Measurements from ENCODE around the gene SFXN3.

Gene SFXN3

DNA sequence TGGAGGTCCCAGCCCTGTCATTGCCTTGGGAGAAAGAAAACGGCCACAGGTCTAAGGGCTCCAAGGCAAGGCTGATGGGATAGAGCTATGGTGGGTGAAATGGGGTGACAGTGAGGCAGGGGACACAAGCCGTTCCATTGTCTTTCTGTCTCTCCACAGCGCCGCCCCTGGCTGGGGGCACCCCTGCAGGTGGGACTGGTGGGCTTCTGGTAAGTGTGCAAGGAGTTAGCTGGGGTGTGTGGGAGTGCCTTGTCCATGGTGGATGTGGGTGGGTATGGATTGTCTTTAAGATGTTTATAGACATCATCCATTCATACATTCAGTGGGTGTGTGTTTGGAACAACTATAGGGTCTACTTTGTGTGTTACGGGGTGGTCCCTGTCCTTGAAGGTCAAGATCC, 7.5 kb downstream of the SFXN3 start:
- no peak for DNase-seq

DNA sequence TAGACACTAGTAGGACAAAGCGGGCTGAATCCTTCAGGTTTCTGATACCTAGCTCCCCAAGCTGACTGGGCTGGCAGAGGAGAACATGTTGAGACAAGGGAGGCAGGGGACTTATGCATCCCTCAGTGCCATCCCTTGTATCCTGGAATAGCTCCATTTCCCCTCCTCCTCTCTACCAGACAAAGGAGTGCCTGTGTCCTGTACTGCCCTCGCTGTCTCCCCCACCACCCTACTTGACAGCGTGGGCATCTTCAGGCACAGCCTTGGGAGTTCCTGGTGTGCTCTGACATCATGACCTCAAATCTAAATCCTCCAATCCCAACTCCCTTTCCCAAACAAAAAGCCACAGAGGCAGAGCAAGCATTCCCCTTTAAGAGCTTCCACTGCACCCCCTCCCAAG, 9.0 kb downstream of the SFXN3 start:
- DNase-seq, result no peak

- DNase-seq, result no peak
These were observed 9.8 kb downstream of the SFXN3 start for GRCh38 chr10:101040851-101041250.

DNA sequence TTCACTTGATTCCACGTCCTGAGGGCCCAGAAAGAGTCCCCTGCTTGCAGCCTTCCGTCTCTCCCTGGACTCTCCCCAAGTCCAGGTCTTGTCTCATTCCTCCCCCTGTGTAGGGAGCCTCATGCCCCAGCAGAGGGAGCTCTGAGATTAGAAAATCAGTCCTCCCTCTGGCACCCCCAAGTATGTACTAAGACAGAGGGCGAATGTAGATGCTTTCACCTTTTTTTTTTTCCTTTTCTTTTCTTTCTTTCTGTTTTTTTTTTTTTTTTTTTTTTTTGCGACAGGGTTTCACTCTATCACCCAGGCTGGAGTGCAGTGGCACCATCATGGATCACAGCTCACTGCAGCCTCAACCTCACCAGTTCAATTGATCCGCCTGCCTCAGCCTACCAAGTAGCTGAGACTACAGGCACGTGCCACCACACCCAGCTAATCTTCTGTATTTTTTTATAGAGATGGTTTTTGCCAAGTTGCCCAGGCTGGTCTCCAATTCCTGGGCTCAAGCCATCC, 10.3 kb downstream of the SFXN3 start:
- DNase-seq, result peak; percentile 81

GRCh38 chr10:101042118-101042517, 11.1 kb downstream of the SFXN3 start:
- no peak for DNase-seq

DNA sequence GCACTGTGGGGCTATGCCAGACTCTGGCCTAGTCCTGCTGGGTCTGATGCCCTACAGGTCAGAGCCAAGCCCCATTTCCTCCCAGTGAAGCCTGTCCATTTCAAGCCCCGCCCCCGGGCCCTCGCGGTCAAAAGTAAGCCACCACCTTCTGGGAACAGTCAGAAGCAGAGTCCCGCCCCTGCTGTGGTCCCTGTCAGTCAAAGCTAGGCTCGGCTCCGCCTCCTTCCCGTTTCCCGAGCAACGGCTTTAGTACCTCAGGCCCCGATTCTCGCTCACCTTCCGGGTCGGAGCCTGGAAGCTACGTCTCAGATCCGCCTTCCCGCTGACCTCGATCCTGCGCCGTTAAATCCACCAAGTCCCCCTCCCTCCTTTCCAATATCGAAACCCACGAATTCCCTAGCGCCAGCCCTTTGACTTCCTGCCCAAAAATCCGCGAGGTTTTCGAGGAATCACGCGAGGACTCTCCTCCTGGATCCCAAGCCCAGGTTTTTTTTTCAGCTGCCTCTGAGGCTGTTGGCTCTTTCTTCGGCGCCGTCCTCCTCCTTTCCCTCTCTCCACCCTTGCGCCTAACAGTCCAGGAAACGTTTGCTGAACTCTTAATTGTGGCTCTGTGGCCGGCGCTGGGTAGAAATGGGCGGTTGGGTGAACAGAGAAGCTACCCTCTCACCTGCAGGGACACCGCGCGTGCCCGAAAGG, 11.8 kb downstream of the SFXN3 start:
- peak; percentile 83 for DNase-seq

DNA sequence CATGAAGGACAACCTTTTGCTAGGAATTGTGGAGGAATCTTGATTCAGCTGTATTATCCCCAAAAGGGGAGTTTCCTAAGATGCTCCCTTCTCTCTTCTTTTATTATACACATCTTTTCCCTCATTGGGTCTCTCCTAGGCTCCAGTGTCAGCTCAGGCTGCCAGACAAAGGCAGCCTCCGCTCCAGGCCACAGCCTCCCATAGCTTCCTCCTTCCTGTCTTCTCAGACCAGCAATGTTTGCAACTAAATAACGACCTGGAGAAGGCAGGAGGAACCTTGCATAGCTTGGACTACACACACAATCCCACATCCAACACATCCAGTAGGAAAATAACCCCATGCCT, 12.3 kb downstream of the SFXN3 start:
- DNase-seq, result no peak

GRCh38 chr10:101044117-101044516, 13.1 kb downstream of the SFXN3 start:
- no peak for DNase-seq

DNA sequence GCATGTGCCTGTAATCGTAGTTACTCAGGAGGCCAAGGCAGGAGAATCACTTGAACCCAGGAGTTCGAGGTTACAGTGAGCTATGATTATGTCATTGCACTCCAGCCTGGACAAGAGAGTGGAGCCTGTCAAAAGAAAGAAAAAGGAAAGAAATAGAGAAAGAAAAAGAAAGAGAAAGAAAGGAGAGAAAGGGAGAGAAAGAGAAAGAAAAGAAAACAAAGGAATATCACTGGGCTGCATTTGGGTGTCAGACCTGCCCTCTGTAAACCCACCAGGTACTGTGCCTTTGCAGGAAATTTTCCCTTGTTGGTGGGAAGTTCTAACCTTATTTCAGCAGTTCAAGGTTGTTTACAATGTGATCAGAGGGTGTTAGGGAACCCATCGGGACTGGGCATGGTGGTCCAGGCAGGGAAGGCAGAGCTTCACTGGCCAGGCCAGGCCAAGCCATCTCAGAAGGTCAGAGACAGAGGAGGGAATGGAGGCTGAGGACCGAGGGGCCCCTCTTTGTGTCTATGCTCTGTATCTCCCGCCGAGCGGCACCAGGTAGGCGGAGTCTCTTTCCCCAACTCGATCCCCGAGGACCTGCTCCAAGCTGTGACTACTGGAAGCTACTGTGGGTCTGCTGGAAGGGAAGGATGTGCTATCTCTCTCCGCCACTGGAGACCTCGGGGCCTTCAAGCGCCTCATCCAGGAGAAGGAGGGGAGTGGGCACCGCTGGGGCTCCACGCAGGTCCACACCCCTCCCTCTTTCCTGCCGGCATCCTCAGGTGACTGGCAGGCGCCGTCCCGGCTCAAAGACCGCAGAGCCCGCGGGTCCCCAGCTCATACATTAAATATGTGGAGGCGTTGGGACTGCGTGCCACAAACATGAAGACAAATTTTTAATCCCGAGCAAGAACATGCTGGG, 15.6 kb downstream of the SFXN3 start:
- DNase-seq, result no peak

DNA sequence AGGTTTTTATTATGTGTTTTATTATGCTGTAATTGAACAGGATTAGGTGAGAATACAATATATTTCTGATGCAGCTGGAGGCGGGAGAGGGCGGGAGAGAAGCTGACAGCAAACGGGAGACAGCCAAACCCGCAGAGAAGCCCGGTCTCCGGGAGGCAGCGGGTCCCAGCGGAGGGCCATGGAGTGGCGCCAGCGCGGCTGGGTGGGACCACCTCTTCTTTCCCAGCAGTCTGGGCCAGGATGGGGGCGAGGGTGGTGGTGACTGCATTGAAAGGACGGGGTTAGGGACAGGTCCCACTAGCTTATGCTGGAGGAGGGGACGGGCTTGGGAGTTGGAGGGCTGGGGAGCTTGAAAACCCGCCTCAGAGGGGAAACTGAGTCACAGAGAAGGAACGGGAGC, 16.2 kb downstream of the SFXN3 start:
- DNase-seq, result no peak

GRCh38 chr10:101047961-101048892, 17.2 kb downstream of the SFXN3 start:
- no peak for DNase-seq

DNA sequence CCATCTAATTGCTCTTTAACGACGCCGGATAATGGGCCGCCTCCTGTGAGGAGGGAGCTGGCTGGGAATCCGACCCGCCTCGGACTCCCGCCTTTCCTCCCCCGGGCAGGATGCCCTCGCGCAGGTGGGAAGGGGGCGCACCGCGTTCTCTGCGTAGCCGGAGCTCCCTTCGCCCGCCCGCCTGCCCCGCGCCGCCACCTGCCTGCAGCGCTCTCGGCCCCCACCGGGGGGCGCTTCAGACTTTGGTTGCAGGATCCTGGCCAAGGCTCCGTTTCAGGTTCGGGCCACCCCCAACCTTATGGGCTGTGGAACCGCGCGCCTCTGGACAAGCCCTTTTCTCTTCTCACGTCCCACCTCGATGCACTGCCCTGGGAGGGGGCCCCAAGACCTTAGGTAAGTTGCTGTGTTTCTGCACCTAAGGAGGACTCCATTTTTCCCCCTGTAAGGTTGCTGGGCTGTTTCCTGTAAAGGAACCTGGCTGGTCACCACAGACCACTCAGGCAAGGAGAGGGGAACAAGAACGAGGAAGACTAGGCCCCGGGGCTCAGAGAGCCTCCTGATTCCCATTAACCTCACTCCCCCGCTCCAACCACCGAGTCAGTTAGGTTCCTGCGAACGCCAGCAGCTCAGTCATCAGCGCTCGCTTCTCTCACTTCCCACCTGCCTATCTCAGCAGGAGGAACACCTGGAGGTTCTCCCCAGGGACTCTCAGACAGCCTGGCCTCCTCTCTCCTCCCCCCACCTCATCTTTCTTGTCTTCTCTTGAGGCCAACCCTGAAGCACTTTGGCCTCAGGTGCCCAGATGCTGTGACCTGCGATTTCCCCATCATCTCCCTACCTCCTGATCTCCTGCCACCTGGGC, 19.4 kb downstream of the SFXN3 start:
- peak; percentile 68 for DNase-seq

GRCh38 chr10:101052285-101052684, 21.3 kb downstream of the SFXN3 start:
- no peak for DNase-seq

DNA sequence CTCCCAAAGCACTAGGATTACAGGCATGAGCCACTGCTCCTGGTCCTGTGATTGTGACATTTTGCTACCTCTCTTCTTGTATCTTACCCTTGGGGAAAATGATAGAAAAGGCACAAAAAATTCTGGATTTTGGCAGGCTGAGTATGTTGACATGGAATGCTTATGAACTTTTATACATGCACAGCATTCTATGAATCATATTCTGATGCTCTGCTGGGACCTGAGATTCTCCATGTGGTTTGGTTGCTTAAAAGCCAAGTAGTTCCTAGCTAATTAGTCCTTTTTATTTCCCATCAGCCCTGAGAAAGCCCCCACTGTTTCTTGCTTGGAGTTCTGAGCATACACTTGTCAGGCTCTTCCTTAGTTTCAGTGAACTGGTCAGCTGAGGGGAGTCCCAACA, 22.5 kb downstream of the SFXN3 start:
- no peak for DNase-seq

DNA sequence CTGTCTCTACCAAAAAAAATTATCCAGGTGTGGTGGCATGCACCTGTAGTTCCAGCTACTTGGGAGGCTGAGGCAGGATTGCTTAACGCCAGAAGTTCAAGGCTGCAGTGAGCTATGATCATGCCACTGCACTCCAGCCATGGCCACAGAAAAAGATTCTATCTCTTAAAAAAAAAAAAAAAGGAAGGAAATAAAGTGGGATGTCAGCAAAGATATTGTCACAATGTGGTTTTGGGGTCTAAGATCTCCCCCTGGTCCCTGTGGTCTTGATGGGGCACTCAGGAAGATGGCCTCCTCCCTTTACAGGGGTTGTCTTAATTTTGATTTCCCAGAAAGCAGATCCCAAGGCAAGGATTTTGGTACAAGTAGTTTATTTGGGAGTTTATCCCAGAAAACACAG, 23.3 kb downstream of the SFXN3 start:
- DNase-seq, result no peak

DNA sequence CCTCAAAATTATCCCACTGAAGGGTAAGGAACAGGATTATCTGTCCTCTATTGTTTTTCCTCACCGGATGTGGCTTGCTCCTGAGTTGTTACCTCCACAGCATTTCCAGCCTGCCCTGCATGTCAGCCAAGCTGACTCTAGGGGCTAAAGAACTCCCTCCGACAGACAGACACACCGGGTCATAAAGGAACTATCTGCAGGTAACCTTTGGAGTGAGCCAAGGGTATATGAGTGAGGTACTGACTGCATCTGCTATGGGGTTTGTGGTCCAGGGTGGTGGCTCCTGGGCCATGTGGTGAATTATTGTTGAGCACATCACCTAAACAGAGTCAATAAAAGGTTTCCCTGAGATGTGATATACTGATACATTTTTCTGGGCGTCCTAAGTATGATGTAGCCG, 23.8 kb downstream of the SFXN3 start:
- DNase-seq, result no peak

GRCh38 chr10:101055411-101055810, 24.4 kb downstream of the SFXN3 start:
- DNase-seq, result no peak

- no peak for DNase-seq
These were observed 25.5 kb downstream of the SFXN3 start for GRCh38 chr10:101056365-101057151.

DNA sequence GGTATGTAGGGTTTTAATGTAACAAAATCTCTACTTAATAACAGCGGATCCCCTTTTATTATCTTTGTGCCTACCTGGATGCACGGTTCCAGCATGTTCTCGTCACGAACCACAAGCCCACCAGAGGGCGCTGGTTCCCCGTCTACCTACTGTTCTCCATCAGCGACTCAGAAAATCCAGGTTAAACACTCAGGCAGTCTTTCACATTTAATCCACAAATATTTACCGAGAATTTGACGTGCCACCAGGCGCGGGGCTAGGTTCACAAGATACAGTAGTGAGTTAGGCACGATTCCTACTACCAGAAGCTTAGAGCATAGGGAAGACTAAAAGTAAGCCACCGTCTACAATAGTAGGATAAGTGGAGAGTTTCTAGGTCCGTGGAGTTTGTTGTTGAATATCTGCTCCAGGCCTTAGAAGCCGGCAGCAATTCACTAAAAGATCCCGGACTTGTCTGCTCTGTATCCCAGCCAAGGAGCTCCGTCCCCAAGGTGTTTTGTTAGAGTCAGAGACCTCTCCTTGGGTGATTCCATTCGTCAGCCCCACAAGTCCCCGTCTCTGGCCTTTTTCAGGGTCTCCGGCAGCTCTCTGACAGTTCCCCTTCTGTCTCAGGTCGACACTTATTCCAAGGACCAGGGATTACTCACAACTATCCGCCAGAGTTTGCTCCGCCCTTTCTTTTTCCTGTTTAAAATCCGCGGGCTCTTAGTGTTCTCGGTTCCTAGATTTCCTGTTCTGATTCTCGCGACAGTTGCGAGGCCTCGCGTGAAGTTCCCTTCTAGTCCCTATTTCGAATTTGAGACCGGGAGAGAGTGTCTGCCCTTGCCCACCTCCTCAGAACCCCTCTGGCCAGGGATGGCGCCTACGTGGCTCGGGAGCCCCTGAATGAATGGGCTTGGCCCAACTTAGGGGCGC, 29.3 kb downstream of the SFXN3 start:
- DNase-seq, result peak; percentile 91

All from CD4-positive, alpha-beta T cell treated with Interleukin-4 for 4 hours (primary cell).